ENCODE measurements around the gene CPXM1. TPM values are rescaled to one million over a fixed set of nuclear protein-coding genes. Genes with fewer than 3 reads are reported as not detected.

Gene CPXM1
- polyA plus RNA-seq, 1 donor (not counting 4 experiments of a cell fraction or from before 2014, with no cell fraction given) = not detected

DNA sequence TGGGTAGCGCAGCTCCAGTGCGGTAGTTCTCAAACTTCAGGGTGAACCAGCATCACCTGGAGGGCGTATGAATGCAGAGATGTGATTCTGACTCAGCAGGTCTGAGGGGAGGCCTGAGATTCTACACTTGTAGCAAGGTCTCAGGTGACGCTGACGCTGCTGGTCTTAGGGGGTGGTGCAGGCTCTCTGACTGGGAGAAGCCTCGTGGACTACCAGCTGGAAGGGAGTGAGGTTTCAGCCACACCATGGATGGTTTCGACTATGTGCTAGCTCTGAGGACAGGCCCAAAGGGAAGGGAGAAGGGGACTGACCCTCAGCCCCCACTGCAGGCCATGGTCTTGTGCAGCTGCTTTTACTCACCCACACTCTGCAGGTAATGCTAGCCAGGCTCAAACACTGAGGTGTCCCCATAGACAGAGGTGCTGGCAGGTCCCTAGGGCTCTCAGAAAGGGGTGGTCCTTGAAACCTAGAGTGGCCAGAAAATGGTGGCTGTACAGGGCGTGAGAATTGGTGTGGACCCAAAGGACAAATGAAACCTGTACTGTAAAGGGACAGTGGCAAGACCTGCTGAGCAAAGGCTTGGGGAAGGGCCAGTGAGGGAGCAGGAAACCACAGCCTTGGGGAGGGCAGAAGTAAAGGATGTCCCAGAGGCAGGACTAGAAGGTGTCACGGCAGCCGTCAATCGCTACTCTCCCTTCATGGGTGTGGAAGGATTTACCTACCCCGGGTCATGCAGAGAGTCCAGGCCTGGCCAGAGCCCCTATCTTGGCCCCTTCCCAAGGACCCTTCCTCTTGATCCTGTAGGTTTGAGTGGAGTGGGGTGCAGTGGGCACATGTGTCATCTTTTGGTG is 55.1 kb downstream of the CPXM1 start:
- Histone ChIP-seq H4K20me1 (ENCODE audit: control insufficient read depth, extremely low read depth, insufficient read depth, low read length) (no peaks in the 10 kb centered on the region), H3K27me3 (ENCODE audit: control insufficient read depth, extremely low read depth, insufficient read depth, low read length) (peaks cover 47% of the 10 kb centered on the region), H3K9ac (ENCODE audit: control insufficient read depth, extremely low read depth, insufficient read depth, low read length) (no peak overlapping the region), H3K4me1 (ENCODE audit: control insufficient read depth, extremely low read depth, insufficient read depth, low read length) (no peaks in the 10 kb centered on the region), H3K9me1 (ENCODE audit: control insufficient read depth, extremely low read depth, insufficient read depth, low read length) (no peaks in the 10 kb centered on the region), H3K4me2 (ENCODE audit: control insufficient read depth, extremely low read depth, insufficient read depth, low read depth, low read length) (no peak overlapping the region), H3K4me3 (ENCODE audit: control insufficient read depth in 2 of 3, extremely low read depth in 1 of 3, insufficient read depth in 2 of 3, low read depth in 1 of 3, low read length in 3 of 3) (no peak overlapping the region), H3K79me2 (ENCODE audit: control insufficient read depth, insufficient read depth, low read length) (no peaks in the 10 kb centered on the region), H3K27ac (ENCODE audit: control insufficient read depth, insufficient read depth, low read length) (no peak overlapping the region), H2AFZ (ENCODE audit: control insufficient read depth, low read length) (no peak overlapping the region), H3K36me3 (ENCODE audit: control insufficient read depth in 2 of 2, extremely low read depth in 1 of 2, insufficient read depth in 2 of 2, low read length in 2 of 2) (no peaks in the 10 kb centered on the region), H3K9me3 (ENCODE audit: control insufficient read depth, low read depth, low read length) (no peaks in the 10 kb centered on the region)
- dilution Hi-C loops (cut with MboI; ENCODE audit: extremely low pct_ligation_motif_present, low sequenced_read_pairs) = no loop called here
- TF ChIP-seq EZH2 (IDR thresholded peaks at IDR 0.05; ENCODE audit: low read length) = no peak
- TF ChIP-seq, protein P1, sequence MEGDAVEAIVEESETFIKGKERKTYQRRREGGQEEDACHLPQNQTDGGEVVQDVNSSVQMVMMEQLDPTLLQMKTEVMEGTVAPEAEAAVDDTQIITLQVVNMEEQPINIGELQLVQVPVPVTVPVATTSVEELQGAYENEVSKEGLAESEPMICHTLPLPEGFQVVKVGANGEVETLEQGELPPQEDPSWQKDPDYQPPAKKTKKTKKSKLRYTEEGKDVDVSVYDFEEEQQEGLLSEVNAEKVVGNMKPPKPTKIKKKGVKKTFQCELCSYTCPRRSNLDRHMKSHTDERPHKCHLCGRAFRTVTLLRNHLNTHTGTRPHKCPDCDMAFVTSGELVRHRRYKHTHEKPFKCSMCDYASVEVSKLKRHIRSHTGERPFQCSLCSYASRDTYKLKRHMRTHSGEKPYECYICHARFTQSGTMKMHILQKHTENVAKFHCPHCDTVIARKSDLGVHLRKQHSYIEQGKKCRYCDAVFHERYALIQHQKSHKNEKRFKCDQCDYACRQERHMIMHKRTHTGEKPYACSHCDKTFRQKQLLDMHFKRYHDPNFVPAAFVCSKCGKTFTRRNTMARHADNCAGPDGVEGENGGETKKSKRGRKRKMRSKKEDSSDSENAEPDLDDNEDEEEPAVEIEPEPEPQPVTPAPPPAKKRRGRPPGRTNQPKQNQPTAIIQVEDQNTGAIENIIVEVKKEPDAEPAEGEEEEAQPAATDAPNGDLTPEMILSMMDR (optimal IDR thresholded peaks at IDR 0.05 in 1 of 3, IDR thresholded peaks at IDR 0.05 in 1 of 3, conservative IDR thresholded peaks at IDR 0.05 in 1 of 3; ENCODE audit: extremely low read depth in 1 of 3, insufficient read depth in 2 of 3, low read length in 3 of 3) = no peak
- FAIRE-seq (no peak), DNase-seq (ENCODE audit: low read depth, low spot score) (no peak)

Other genes with a start within 250 kb of the CPXM1 start
- gene NOP56, start 148.0 kb downstream of the CPXM1 start, polyA plus RNA-seq = 193 to 300 TPM (median 242 TPM) in 3 replicates
- gene IDH3B, start 136.4 kb downstream of the CPXM1 start, polyA plus RNA-seq = 113 to 131 TPM (median 123 TPM) in 3 replicates
- gene EBF4, start 107.8 kb downstream of the CPXM1 start, polyA plus RNA-seq = 0.12 to 0.17 TPM in 2 of 3 replicates, not detected in the other
- not detected in 3 replicates for gene C20orf141, start 14.4 kb upstream of the CPXM1 start, polyA plus RNA-seq
- not detected in 3 replicates for gene TMEM239, start 15.7 kb upstream of the CPXM1 start, polyA plus RNA-seq
- 4.7 to 9.9 TPM (median 5.6 TPM) in 3 replicates for gene PCED1A, start 40.0 kb upstream of the CPXM1 start, polyA plus RNA-seq
- 22.7 to 28.7 TPM (median 25.2 TPM) in 3 replicates for gene VPS16, start 40.1 kb upstream of the CPXM1 start, polyA plus RNA-seq
- 39.9 to 61.2 TPM (median 53.3 TPM) in 3 replicates for gene PTPRA, start 72.9 kb upstream of the CPXM1 start, polyA plus RNA-seq
- gene GNRH2, start 243.0 kb upstream of the CPXM1 start, polyA plus RNA-seq = 0.18 TPM in 1 of 3 replicates, not detected in the others
- gene MRPS26, start 245.4 kb upstream of the CPXM1 start, polyA plus RNA-seq = 29.8 to 37.4 TPM (median 33.0 TPM) in 3 replicates

All from keratinocyte (primary cell).